Measurements from ENCODE around the gene TFF2.

Gene TFF2

DNA sequence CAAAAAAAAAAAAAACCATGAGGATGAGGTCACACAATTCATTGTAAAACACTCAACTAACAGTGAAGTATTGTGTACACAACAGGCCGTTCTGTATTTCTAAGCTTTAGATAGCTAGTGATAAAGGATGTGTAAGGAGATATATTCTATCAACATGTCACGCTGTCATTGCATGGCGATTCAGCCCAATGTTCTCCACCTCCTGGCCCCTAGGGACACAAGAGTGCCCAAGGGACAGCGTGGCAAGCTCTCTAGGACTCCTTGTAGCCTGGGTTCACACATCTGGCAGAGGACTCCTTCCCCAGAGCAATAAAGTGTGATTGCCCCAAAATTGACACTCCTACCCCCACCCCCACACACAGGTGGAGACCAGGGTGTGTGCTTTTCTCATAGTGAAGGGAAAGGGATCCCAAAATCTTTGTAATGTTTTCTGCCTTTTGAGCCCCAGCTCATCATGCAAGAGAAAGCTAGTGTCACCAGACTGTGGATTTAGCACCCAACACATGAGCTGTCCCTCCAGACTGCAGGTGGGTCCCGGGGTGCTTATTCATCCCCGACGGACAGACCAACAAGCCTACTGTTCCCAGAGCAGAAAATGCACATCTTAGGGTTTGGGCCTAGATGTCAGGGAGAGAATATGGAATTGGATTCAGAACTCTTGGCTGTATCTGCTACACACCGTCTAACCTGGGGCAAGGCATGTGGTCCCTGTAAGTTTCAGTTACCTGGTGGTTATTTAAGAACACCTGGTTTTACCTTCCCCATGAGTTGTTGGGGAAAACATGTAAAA, 33.6 kb upstream of the TFF2 start:
- DNase-seq (ENCODE audit: low spot score): no peak

DNA sequence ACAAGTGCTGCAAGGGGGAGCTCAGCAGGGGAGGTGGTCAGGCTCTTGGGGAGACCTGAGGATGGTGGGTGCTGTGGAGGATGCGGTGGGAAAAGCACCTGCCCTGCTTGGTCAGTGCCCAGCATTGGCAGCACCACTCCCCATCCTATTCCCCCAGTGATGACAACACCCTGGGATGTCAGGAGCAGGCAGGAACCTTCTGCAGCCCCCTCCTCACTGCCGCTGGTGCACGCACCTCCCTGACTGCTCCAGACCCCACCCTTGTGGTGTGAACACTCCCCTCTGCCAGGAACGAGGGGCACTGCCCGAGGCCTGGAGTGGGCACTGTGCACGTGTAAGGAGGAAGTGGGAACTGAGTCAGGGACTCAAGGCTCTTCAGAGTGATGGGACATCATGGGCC, 32.5 kb upstream of the TFF2 start:
- DNase-seq (ENCODE audit: low spot score): no peak

GRCh38 chr21:42382915-42383314, 32.1 kb upstream of the TFF2 start:
- no peak for DNase-seq (ENCODE audit: low spot score)

DNA sequence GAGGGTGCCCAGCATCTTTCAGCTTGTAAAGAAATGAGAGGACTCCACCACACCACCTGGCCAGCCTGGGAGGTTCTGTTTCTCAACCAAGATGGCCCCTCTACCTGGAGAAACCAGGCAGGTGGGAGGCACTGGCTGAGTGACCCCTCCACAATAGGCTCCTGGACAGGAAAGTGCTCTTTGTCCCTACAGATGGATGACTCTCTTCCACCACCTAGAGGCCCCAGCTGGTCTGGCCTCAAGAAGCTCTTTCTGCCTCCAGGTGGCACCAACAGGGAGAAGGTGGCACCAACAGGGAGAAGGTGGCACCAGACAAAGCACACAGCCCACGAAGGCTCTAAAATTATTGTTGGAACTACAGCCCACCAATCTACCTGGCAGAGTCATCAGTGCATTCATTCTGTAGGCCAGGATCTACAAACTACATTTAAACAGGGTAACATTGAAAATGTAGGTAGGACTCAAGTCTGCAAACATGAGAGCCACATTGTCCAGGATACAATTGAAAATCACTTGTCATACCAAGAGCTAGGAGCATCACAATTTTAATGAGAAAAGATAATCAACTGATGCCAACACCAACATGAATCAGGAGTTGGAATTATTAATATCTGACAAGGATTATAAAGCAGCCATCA, 30.7 kb upstream of the TFF2 start:
- no peak for DNase-seq (ENCODE audit: low spot score)

DNA sequence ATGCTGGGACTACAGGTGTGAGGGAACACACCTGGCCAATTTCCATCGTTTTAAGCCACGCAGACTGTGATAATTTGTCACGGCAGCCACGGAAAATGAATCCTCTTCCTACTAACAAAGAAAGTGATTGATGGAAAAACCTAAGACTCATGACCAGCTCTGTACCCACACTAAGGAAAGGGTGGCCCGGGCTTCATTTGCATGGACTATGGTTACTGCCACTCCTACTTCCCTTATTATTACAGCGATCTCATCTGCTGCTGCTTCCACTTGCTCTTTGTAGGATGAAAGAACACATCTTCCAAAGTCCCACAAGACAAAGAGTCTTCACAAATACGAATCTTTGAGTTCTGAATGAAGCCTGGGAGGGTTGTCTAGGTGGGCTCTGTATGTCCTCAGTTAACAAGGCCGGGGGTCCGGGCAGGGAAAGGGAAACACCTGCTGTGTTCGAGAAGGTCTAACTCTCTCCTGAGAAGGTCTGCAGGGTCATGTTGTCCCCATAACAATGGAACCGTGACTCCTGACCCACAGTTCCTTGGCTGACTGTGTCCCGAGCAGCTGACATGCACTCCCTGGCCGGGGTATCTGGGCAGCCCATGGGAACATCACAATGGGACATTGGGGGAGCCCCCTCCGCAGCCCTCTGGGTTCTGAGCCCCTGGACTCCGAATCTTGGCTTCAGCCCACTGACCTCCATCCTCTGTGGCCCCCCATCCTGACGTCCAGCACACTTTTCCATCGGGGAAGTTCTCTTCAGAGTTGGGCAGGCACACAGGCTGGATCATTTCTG, 28.8 kb upstream of the TFF2 start:
- no peak for DNase-seq (ENCODE audit: low spot score)

- DNase-seq (ENCODE audit: low spot score): no peak
Observed at GRCh38 chr21:42378418-42378817, 27.6 kb upstream of the TFF2 start.

DNA sequence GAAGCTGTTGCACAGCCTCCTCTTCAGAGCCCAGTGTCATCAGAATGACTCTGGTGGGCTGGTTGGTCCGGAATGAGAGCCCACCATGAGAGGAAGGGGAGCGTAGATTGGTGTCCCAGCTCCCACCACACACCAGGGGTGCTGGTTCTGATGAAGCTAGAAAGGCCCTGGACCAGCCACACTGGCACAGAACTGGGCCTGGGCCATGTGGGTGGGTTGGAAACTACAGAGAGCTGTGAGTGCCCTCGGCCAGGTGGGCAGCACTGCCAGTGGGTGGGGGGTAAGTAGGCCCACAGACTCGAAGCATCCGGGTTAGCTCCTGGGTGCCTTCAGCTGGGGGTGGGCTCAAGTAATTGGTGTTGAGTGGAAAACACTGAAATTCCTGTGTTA, 27.2 kb upstream of the TFF2 start:
- DNase-seq (ENCODE audit: low spot score): no peak

DNA sequence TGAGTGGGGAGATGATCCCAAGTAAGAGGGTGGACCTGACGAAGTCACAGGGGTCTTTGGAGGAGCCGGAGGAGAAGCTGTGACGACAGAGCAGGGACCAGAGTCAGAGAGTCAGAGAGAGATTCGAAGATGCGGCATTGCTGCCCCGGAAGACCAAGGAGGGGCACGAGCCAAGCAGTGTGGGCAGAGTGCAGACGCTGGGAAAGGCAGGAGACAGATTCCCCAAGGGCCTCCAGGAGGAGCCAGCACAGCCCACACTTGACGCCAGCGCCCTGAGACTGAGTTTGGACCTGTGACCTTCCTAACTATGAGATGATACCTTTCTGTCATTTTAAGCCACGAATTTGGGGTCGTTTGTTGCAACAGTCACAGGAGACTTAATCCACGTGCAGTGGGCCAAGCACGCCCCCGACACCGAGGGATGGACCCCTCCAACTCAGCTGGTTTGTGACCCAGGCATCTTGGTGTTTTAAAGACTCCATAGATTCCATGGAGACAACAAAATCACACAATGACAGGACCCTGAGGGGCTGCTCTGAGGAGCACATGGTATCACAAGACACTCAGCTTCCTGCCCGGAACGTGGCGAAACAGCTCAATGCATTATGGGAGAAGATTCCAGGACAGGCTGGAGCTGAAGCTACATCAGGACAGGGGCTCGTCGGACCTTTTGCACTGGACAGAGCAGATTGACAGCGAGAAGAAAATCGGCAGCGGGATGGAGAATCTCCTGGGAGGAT, 26.6 kb upstream of the TFF2 start:
- no peak for DNase-seq (ENCODE audit: low spot score)

GRCh38 chr21:42376338-42376982, 25.7 kb upstream of the TFF2 start:
- DNase-seq (ENCODE audit: low spot score): no peak

GRCh38 chr21:42375966-42376337, 25.2 kb upstream of the TFF2 start:
- DNase-seq (ENCODE audit: low spot score): no peak

DNA sequence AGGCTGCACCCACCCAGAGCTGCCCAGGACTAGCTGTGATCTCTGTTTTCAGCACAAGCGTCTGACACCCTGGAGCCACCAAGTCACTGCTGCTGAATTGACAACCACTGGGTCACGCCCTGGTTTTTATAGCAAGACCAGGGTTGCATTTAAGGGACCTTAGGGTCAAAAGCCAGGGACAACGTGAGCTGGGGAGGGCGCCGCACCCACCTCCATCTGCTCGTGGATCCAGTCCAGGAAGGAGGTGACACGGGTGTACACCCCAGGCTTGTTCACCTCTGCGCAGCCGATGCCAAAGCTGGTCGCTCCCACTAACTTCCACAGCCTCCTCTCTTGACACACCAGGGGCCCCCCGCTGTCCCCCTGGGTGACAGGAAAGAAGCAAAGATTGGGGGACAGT, 24.7 kb upstream of the TFF2 start:
- DNase-seq (ENCODE audit: low spot score): no peak

DNA sequence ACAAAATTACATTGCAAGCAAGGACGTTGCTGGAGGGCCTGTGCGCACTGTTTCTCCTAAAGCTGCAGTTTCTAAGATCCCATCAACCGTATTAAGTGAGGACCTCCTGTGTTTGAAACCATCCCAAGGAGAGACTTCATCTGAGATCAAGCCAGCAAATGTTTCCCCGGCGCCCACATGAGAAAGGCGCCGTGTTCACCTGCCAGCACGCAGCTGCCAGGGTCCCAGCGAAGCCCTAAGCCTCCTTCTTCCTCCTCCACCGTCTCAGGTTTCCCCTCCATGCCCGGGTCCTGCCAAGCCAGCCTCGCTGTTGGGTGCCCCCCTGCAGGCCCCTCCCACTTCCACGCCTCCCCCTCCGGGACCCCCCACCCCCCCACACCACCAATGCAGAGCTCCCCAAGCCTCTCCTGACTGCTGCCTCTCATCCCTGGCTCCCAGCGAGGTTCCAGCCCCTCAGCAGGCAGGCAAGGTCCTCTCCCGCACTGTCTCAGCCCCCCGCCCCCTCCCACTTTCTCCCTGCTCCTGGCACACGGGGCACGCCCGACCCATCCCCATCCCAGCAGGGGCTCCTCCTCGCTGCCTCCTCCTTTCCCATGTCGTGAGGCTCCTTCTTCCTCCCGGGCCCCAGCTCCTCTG, 24.2 kb upstream of the TFF2 start:
- DNase-seq (ENCODE audit: low spot score): no peak

GRCh38 chr21:42374457-42374856, 23.7 kb upstream of the TFF2 start:
- DNase-seq (ENCODE audit: low spot score): no peak

GRCh38 chr21:42373908-42374455, 23.2 kb upstream of the TFF2 start:
- no peak for DNase-seq (ENCODE audit: low spot score)

- no peak for DNase-seq (ENCODE audit: low spot score)
Observed at GRCh38 chr21:42373196-42373907, 22.6 kb upstream of the TFF2 start.

DNA sequence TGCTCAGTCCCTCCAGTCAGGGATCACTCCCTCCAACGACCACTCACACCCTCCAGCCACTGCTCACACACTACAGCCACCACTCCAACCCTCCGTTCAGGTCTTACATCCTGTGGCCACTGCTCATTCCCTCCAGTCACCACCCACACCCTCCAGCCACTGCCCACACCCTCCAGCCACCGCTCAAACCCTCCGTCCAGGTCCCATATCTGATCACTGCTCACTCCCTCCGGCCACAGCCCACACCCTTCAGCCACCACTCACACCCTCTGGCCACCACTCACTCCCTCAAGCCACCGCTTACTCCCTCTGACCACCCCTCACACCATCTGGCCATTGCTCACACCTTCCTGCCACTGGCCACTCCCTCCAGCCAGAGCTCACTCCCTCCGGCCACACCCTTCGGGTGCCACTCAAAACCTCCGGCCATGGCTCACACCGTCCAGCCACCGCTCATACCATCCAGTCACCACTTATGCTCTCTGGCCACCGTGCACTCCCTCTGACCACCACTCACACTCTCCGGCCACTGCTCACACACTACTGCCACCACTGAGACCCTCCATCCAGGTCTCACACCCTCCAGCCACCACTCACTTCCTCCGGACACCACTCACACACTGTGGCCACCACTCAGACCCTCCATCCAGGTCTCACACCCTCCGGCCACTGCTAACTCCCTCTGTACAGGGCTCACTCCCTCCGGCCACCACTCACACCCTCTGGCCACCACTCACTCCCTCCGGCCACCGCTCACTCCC, 20.3 kb upstream of the TFF2 start:
- no peak for DNase-seq (ENCODE audit: low spot score)

DNA sequence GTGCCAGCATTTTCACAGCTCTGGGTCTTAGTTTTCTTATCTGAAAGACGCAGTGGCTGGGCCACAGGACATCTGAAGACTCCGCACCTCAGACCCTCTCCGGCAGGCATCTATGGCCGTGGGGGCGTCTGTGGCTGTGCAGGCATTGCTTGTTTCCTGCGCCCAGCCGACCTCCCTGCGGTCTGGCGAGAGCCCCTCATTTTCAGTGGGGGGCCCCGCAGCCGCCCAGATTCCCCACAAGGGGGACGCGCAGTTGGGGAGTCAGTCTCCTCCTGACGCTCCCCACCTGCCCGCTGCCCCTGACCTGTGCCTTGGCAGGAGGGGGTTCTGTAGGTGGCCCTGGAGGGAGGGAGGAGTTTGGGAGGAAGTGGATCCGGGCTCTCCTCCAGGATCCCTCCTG, 19.0 kb upstream of the TFF2 start:
- DNase-seq (ENCODE audit: low spot score): no peak

DNA sequence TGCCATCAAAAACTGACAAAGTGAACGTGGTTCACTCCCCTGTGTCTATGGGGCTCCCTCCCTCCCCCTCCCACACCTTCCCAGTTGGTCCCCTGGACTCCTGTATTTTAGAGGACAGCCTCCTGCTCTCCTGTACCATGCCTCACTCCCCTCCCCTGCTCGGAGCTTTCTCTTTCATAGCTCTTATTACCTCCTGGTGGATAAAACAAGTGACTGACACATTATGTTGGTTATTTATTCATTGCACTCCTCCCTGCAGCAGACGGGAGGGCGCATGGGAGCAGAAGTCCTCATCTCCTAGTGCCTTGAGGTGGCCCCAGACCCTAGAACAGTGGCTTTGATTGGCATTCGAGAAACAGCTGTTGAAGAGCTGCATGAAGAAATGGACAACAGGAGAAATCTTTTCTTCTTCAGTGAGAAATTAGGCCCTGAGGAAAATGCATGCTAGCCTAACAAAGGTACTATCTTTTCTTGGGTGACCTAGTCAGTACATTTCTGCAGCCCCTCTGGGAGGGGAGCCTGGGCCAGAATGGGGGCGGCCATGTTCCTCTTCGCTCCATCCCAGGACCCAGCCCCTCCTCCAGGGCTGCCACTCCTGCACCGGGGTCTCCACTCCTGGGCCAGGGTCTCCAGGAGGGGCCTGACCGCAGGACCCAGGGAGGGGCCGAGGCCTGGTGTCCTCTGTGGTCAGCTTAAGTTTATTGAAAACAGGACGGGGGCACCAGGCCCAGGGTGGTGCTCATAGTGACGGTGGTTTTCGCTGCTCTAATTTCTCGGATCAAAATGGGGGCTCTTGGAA, 16.8 kb upstream of the TFF2 start:
- no peak for DNase-seq (ENCODE audit: low spot score)
